SK-N-SH treated with all-trans-retinoic acid at 6 μM for 48 hours (cell line): ENCODE results near the gene FAM25A.

ENCODE experiments used
- ARNTL ChIP-seq: fragments of 450-650 bp; formaldehyde crosslinking; IDR thresholded peaks from 2 replicates; pipeline ENCODE4 v1.5.0; 2020; ENCODE audit warnings: low read depth, mild to moderate bottlenecking, moderate library complexity, borderline replicate concordance
- ISL1 ChIP-seq: fragments of 250-450 bp; sonication (Bioruptor Pico); IDR thresholded peaks from 2 replicates; pipeline ENCODE4 v2.1.2; 2022; ENCODE audit warnings: mild to moderate bottlenecking, moderate library complexity
- SNAI2 ChIP-seq: fragments of 250-450 bp; sonication (Bioruptor Pico); IDR thresholded peaks from 2 replicates; pipeline ENCODE4 v1.5.0; 2020; ENCODE audit warnings: mild to moderate bottlenecking, moderate library complexity
- TCF4 ChIP-seq: fragments of 250-450 bp; sonication (Bioruptor Pico); IDR thresholded peaks from 2 replicates; pipeline ENCODE4 v1.8.0; 2021; ENCODE audit warnings: mild to moderate bottlenecking, moderate library complexity, borderline replicate concordance
- ZFP3 ChIP-seq: fragments of 250-450 bp; sonication (Bioruptor Pico); IDR thresholded peaks from 2 replicates; pipeline ENCODE4 v1.5.0; 2020; ENCODE audit warnings: mild to moderate bottlenecking, moderate library complexity
- ZNF70 ChIP-seq: fragments of 450-650 bp; formaldehyde crosslinking; IDR thresholded peaks from 2 replicates; pipeline ENCODE4 v1.5.0; 2020; ENCODE audit warnings: mild to moderate bottlenecking, moderate library complexity

- no peak for TF ChIP-seq ARNTL (CRISPR knock-in tag)
- no peak for TF ChIP-seq ZFP3 (CRISPR knock-in tag)
- TF ChIP-seq TCF4 (CRISPR knock-in tag) = no peak
- TF ChIP-seq SNAI2 (CRISPR knock-in tag) = no peak
- TF ChIP-seq ZNF70 (CRISPR knock-in tag) = no peak
- TF ChIP-seq ISL1 (CRISPR knock-in tag) = no peak
Measured at GRCh38 chr10:87053111-87053510, 33.0 kb downstream of the FAM25A start.
